OCI-LY3 (cell line): ENCODE results near the gene RNF181.

ENCODE experiments used
- H2AFZ ChIP-seq: fragments of 200-600, 300-600 bp; shearing (Covaris generic); 2 replicates; pipeline ENCODE4 v1.6.0; 2014; ENCODE audit warnings: antibody characterized with exemption, low read depth, low read length
- H3K27ac ChIP-seq: fragments of 200-600, 300-600 bp; sonication (generic); 2 replicates; pipeline ENCODE4 v1.5.1; 2014; ENCODE audit warnings: mild to moderate bottlenecking, low read length, moderate library complexity, mixed read lengths
- H3K27me3 ChIP-seq: fragments of 200-600, 300-600 bp; sonication (generic); 2 replicates; pipeline ENCODE4 v1.6.1; 2014; ENCODE audit warnings: low read depth, low read length, mixed read lengths
- H3K36me3 ChIP-seq: fragments of 200-600, 300-600 bp; sonication (generic); replicated peaks from 2 replicates; pipeline ENCODE3; 2014; ENCODE audit warnings: low read depth, low read length, mixed read lengths
- H3K4me1 ChIP-seq: fragments of 300-600, 200-600 bp; sonication (generic); 2 replicates; pipeline ENCODE4 v1.6.1; 2014; ENCODE audit warnings: low read length, mixed read lengths
- H3K4me2 ChIP-seq: fragments of 200-600, 300-600 bp; sonication (generic); 2 replicates; pipeline ENCODE4 v1.6.1; 2014; ENCODE audit warnings: low read length, mixed read lengths
- H3K4me3 ChIP-seq: fragments of 300-600, 200-600 bp; sonication (generic); 2 replicates; pipeline ENCODE4 v1.5.1; 2014; ENCODE audit warnings: antibody characterized with exemption, mild to moderate bottlenecking, low read length, moderate library complexity
- H3K79me2 ChIP-seq: fragments of 300-600, 200-600 bp; shearing (Covaris generic); 2 replicates; pipeline ENCODE4 v1.6.1; 2014; ENCODE audit warnings: mild to moderate bottlenecking, low read length, mixed read lengths
- H3K9ac ChIP-seq: fragments of 300-600, 200-600 bp; shearing (Covaris generic); 2 replicates; pipeline ENCODE4 v1.6.0; 2014; ENCODE audit warnings: mild to moderate bottlenecking, low read length, moderate library complexity
- H3K9me3 ChIP-seq: fragments of 200-600, 300-600 bp; shearing (Covaris generic); 2 replicates; pipeline ENCODE4 v1.6.1; 2014; ENCODE audit warnings: low read length, mixed read lengths; ENCODE audit not compliant: insufficient read depth
- H4K20me1 ChIP-seq: fragments of 200-600, 300-600 bp; sonication (generic); 2 replicates; pipeline ENCODE4 v1.6.1; 2016; ENCODE audit warnings: low read length, mixed read lengths; ENCODE audit not compliant: insufficient read depth
- CTCF ChIP-seq: fragments of 200-600, 300-600 bp; sonication (generic); IDR thresholded peaks from 2 replicates; pipeline ENCODE4 v1.5.1; 2014; ENCODE audit warnings: antibody characterized with exemption, low read length, low read depth
- EZH2phosphoT487 ChIP-seq: fragments of 200-600 bp; shearing (Covaris generic); IDR thresholded peaks from 2 replicates; pipeline ENCODE4 v1.6.1; 2018; ENCODE audit warnings: antibody characterized with exemption, mixed run types, low read depth

RNF181 gene

GRCh38 chr2:85595301-85596025 lies at the start of gene RNF181:
Gene RNF181 (plus strand): TSS chr2:85595745. CDS start chr2:85595764, 19 bp downstream.
- no peaks in the 10 kb centered on the region for H3K27me3 ChIP-seq
- peak within 1 kb of the TSS; percentile 36 for H3K27ac ChIP-seq
- peak within 1 kb of the TSS; percentile 69 for H2AFZ ChIP-seq
- no peaks in the 10 kb centered on the region for H4K20me1 ChIP-seq
- peak within 1 kb of the TSS; percentile 98 for H3K9ac ChIP-seq
- peaks cover 9% of the 10 kb centered on the region for H3K36me3 ChIP-seq
- H3K79me2 ChIP-seq: peaks cover 26% of the 10 kb centered on the region
- peaks cover 13% of the 10 kb centered on the region for H3K4me1 ChIP-seq
- TF ChIP-seq EZH2phosphoT487 (no peak), CTCF (no peak)
- peak within 1 kb of the TSS; percentile 99 for H3K4me3 ChIP-seq
- no peaks in the 10 kb centered on the region for H3K9me3 ChIP-seq
- peak within 1 kb of the TSS; percentile 98 for H3K4me2 ChIP-seq

- Histone ChIP-seq H3K79me2 (peaks cover 25% of the 10 kb centered on the region), H3K36me3 (peaks cover 54% of the 10 kb centered on the region), H3K27me3 (no peaks in the 10 kb centered on the region), H2AFZ (no peak overlapping the region), H3K4me2 (no peak overlapping the region), H4K20me1 (peaks cover 27% of the 10 kb centered on the region), H3K4me1 (peaks cover 12% of the 10 kb centered on the region), H3K27ac (no peak overlapping the region), H3K9me3 (no peaks in the 10 kb centered on the region), H3K9ac (no peak overlapping the region), H3K4me3 (no peak overlapping the region)
- no peak for TF ChIP-seq EZH2phosphoT487
- TF ChIP-seq CTCF: no peak
Observed at GRCh38 chr2:85545780-85546240, 49.7 kb upstream of the RNF181 start.

- Histone ChIP-seq H3K27ac (no peak overlapping the region), H2AFZ (no peak overlapping the region), H3K27me3 (no peaks in the 10 kb centered on the region), H3K36me3 (peaks cover 51% of the 10 kb centered on the region), H3K79me2 (peaks cover 10% of the 10 kb centered on the region), H3K4me3 (no peak overlapping the region), H3K4me1 (no peaks in the 10 kb centered on the region), H3K9ac (no peak overlapping the region), H3K4me2 (no peak overlapping the region), H4K20me1 (peaks cover 13% of the 10 kb centered on the region; the same call in 1 of the 2 replicates), H3K9me3 (no peaks in the 10 kb centered on the region)
- TF ChIP-seq CTCF (no peak), EZH2phosphoT487 (no peak)
Observed at GRCh38 chr2:85547089-85547858, 48.3 kb upstream of the RNF181 start.

GRCh38 chr2:85547859-85548607 lies 47.5 kb upstream of the RNF181 start:
- Histone ChIP-seq H4K20me1 (0 out of 2 replicates have a peak, but pooled peaks cover 5% of the 10 kb centered on the region), H3K4me1 (no peaks in the 10 kb centered on the region), H3K36me3 (peaks cover 50% of the 10 kb centered on the region), H3K4me2 (no peak overlapping the region), H3K27ac (no peak overlapping the region), H3K9ac (no peak overlapping the region), H3K27me3 (no peaks in the 10 kb centered on the region), H2AFZ (no peak overlapping the region), H3K79me2 (peaks cover 2% of the 10 kb centered on the region), H3K4me3 (no peak overlapping the region), H3K9me3 (no peaks in the 10 kb centered on the region)
- TF ChIP-seq EZH2phosphoT487: no peak
- no peak for TF ChIP-seq CTCF
